Measurements from ENCODE around the gene ARL4D.
"Not testable (repeated sequence)": the region's sequence is repeated elsewhere in the genome, so short reads cannot be mapped to it uniquely, and the experiment has no call there.

The ARL4D gene

GRCh38 chr17:43371227-43371821 lies 27.5 kb upstream of the ARL4D start:
- DNase-seq: no peak

- DNase-seq: no peak
Measured at GRCh38 chr17:43372273-43372911, 26.4 kb upstream of the ARL4D start.

DNA sequence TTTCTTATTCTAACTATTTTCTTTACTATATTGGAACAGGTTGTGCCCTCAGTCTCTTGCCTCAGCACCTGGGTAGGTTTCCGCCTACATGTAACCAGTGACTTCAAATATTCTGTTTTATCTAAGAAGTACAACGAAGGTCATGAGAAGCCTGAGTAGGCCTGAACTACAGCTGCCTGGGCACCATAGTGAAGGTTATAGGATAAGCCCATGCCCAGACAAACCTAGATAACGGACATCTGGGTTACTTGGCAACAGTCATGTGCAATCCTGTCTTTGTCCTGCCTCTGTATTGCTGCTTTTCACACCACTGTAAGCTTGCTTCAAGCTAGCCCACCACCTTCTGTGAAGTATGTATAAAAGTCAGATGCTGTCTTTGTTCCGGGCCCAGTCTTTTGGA lies 25.4 kb upstream of the ARL4D start:
- DNase-seq: no peak

DNA sequence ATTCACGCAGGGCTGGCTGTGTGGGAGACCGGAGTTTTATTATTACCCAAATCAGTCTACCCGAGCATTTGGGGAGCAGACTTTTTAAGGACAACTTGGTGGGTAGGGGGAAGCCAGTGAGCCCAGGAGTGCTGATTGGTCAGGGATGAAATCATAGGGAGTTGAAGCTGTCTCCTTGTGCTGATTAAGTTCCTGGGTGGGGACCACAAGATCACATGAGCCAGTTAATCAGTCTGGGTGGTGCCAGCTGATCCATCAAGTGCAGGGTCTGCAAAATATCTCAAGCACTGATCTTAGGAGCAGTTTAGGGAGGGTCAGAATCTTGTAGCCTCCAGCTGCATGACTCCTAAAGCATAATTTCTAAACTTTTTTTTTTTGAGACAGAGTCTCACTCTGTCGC lies 22.9 kb upstream of the ARL4D start:
- not testable (repeated sequence) for DNase-seq

GRCh38 chr17:43377056-43377810 lies 21.6 kb upstream of the ARL4D start:
- no peak for DNase-seq

DNA sequence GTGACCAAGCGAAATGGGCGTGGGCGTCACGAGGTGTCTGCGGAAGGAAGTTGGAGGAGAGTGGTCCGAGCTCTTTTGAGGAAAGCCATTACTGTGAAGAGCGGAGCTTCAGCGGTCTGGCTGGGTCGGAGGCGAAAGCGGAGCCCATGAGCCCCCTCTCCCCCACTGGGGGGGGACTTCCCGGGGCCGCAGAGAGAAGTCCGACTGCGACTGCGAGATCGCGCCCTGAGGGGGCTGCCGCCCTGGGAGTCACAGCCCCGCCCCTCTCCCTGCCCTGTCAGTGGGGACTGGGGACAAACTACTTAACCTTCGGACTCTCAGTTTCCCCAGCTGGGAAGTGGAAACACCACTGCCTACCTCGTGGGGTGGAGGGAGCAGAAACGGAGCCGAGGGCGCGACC lies 20.0 kb upstream of the ARL4D start:
- no peak for DNase-seq

DNA sequence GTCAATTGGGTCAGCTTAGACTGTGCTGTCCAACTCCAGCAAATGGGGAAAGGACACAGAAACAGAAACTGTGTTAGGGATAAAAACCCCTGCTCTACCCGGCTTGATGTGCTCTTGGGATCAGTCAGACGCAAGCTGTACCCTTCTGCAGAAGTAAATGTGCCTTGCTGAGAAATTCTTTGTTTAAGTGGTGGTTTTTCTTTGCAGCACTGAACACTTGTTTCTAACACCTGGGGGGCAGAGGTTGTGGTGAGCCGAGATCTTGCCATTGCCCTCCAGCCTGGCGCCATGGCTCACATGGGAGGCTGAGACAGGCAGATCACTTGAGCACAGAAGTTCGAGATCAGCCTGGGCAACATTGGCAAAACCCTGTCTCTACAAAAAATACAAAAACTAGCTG lies 18.5 kb upstream of the ARL4D start:
- no peak for DNase-seq

GRCh38 chr17:43381204-43381603 lies 17.6 kb upstream of the ARL4D start:
- DNase-seq: no peak

GRCh38 chr17:43381621-43382020 lies 17.2 kb upstream of the ARL4D start:
- DNase-seq: no peak

- no peak for DNase-seq
Measured at GRCh38 chr17:43382776-43383175, 16.0 kb upstream of the ARL4D start.

GRCh38 chr17:43383372-43383771 lies 15.4 kb upstream of the ARL4D start:
- DNase-seq: no peak

DNA sequence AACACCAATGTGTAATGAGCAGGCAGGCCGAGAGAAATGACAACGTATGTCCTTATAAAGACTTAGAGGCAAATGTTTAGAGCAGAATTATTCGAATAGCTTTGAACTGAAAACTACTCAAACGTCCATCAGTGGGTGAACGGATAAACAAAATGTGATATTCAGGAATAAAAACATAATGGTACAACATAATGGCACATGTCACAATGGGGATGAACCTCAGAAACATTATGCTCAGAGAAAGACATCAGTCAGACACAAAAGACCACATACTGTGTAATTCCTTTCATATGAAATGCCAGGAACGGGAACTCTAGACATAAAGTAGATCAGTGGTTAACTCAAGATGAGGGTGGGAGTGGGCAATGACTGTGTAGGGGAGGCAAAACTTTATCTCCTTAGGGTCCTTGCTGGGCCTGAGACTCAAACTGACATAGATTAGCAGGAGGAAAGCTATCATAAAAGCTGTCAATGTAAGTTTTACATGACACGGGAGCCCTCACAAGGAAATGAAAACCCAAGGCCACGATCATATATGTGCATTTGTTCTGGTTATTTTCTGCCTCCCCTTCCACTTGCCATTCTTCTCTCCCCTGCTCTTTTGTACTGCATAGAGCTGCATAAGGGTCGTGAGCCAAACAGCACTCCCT lies 14.8 kb upstream of the ARL4D start:
- no peak for DNase-seq

DNA sequence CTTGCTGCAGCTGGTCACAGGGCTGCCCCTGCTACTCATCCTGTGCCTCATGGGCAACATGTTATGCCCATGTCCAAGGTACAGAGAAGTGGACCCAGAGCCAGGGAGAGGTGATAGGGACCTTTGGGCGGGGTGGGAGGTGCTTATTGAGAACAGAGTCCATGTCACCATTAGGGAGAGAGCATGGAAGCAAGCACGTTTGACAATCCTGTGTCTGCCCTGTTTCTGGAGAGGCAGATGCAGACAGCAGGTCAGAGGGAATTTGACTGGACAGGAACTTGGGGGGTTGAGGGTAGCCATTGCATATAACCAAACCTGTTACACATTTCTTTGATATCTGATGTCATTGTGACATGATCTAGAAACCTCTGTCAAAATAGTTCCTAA lies 14.3 kb upstream of the ARL4D start:
- DNase-seq: no peak

DNA sequence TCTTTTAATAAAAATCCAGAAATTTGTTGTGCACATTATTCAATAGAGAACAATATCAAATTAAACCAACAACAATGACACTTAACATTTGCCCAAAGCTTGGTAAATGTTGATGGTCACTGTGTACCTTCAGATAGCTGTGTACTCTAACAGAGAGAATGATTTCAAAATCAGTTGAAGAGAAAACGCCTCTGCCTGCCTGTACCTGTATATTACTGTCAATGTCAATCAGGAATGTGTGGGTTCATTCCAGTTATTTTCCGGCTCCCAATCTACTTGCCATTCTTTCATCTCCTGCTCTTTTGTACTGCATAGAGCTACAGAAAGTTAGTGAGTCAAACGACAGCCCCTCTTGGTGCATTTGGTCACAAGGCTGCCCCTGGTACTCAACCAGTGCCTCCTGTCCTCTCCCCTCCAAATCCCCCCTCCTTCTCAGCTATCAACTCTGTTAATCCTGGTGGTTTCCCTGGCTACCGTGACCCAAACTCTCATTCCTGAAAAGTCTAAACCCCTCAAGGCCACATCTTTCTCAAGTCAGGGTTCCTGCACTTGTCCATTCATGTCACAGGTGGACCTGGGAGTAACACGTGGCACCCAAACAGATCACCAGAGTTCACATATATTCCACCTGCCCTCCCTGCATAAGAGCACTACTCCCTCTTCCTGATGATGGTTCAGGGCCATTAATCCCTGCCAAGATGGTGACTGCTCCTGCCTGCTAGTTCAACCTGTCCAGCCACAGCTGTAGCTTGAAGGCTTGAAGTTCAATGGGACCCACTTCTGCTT lies 13.6 kb upstream of the ARL4D start:
- DNase-seq: no peak

- DNase-seq: peak; percentile 91
Measured at GRCh38 chr17:43388359-43389045, 10.3 kb upstream of the ARL4D start.

DNA sequence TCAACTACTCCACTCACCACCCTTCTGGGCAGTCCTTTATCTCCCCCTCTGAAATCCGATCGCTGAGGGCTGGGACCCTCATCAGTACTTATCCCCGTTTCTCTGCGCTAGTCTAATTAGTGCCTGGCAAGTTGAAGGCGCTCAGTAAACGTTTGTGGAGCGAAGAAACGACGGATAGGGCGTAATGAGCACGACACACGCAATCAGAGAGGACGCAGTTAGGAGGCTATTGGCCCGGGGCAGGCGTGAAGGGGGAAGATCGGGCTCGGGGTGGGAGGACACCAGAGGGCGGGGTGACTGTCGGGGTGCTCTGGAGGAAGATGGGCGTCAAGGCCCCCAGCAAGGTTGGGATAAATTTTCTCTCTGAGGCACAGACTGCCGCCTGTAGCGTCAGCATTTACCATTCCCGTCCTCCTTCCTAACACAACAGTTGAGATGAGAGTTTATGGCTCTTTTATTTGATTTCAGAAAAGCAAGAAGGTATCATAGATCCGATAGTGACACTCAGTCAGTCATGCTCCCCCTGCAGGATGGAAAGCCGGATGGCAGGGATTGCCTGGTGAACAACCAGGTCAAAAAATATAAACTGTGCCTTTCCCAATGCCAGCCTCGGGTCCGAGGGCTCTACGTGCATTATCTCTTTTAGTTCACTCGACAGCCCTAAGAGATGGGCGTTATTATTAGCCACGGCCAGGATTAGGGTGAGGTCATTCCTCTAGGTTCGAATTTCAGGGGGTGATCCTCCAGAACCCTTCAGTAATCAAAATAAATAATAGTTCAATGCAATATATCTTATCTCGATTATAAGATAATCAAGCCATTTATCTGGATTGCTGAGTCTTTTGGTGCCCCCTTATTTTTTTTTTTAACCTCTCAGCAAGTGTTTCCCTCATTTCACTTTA lies 9.5 kb upstream of the ARL4D start:
- peak; percentile 87 for DNase-seq

GRCh38 chr17:43392397-43392796 lies 6.4 kb upstream of the ARL4D start:
- no peak for DNase-seq

GRCh38 chr17:43393944-43394482 lies 4.8 kb upstream of the ARL4D start:
- peak; percentile 93 for DNase-seq

DNA sequence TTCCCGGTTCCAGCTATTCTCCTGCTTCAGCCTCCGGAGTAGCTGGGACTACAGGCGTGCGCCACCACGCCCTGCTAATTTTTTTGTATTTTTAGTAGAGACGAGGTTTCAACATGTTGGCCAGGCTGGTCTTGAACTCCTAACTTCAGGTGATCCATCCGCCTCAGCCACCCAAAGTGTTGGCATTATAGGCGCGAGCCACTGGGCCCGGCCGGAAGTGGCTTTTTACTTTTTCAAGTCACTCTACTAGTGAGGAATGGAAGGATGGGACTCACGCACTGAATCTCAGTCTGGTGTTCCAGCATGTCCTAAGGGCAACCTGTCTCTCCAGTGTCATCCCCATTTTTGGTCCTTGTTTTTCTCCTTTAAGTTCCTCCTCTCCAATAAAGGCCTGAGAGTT lies 4.1 kb upstream of the ARL4D start:
- DNase-seq: not testable (repeated sequence)

- no peak for DNase-seq
Measured at GRCh38 chr17:43395165-43395564, 3.6 kb upstream of the ARL4D start.

DNA sequence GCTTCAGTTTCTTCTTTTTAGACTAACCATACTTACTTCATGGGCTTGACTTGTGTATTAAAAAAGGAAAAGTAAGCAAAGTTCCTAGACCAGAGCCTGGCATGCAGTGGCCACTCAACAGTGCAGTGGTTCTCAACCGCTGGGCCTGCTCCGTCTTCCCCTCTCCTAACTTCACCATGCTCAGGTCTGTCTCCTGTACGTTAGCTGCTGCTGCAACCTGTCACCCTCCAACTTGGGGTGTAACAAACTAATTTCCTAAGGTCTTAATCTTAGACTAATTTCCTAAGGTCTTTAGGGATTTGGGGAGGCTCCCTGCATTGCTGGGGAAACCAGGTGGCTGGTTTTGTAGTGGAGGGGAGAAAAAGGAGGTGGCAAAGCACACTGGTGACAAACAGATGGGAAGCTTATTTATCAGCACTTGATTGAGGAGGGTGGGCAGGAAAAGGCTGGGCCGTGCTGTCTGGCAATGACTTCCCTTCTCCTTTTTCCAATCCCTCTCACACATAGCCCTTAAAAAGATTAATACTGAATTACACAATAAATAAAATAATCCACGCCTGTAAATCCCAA lies 2.2 kb upstream of the ARL4D start:
- no peak for DNase-seq
